K562 (cell line): ENCODE measurements around the gene PSMC1. TPM values are rescaled to one million over a fixed set of nuclear protein-coding genes. Genes with fewer than 3 reads are reported as not detected.

Experiments
- C11orf30 ChIP-seq: fragments of 450-650 bp; IDR thresholded peaks from 2 replicates; pipeline ENCODE4 v1.6.1; 2016; ENCODE audit warnings: low read depth, mild to moderate bottlenecking
- CBX8 ChIP-seq: fragments of 200-600 bp; sonication (generic); IDR thresholded peaks from 2 replicates; pipeline ENCODE4 v1.6.1; 2012; ENCODE audit warnings: borderline replicate concordance, mixed run types, low read depth, mild to moderate bottlenecking, moderate library complexity, mixed read lengths, low read length, control low read depth, inconsistent platforms; ENCODE audit not compliant: poor library complexity, severe bottlenecking; ENCODE audit errors: extremely low read depth
- ELK1 ChIP-seq: sonication (generic); formaldehyde crosslinking; IDR thresholded peaks from 2 replicates; pipeline ENCODE4 v1.8.1; 2022; ENCODE audit warnings: missing genetic modification reagents
- L3MBTL2 ChIP-seq: fragments of 450-650 bp; IDR thresholded peaks from 2 replicates; pipeline ENCODE4 v1.6.1; 2016; ENCODE audit warnings: mild to moderate bottlenecking, moderate library complexity
- OTX1 ChIP-seq: fragments of 450-650 bp; formaldehyde crosslinking; IDR thresholded peaks from 2 replicates; pipeline ENCODE4 v1.4.0; 2022; ENCODE audit warnings: mild to moderate bottlenecking
- POLR2B ChIP-seq: fragments of 450-650 bp; IDR thresholded peaks from 2 replicates; pipeline ENCODE4 v1.6.1; 2018; ENCODE audit warnings: low read depth; ENCODE audit not compliant: partially characterized antibody
- PRDM10 ChIP-seq: fragments of 450-650 bp; IDR thresholded peaks from 2 replicates; pipeline ENCODE4 v1.6.1; 2018; ENCODE audit not compliant: partially characterized antibody
- RBBP5 ChIP-seq: fragments of 200-600 bp; sonication (generic); IDR thresholded peaks from 2 replicates; pipeline ENCODE4 v1.6.1; 2012; ENCODE audit warnings: borderline replicate concordance, mild to moderate bottlenecking, low read length, control low read depth, inconsistent platforms; ENCODE audit not compliant: insufficient read depth, poor library complexity, severe bottlenecking
- RBM25 ChIP-seq: fragments of 200-400 bp; formaldehyde crosslinking; IDR thresholded peaks from 2 replicates; pipeline ENCODE4 v1.6.1; 2018; ENCODE audit warnings: low read length, low read depth, moderate library complexity; ENCODE audit not compliant: severe bottlenecking
- SMAD4 ChIP-seq: fragments of 250-450 bp; sonication (Bioruptor Pico); conservative IDR thresholded peaks from 2 replicates; pipeline ENCODE4 v1.8.0; 2021; ENCODE audit warnings: inconsistent platforms, mild to moderate bottlenecking, moderate library complexity
- SOX6 ChIP-seq: fragments of 450-650 bp; IDR thresholded peaks from 2 replicates; pipeline ENCODE4 v1.6.1; 2014; ENCODE audit warnings: mild to moderate bottlenecking
- SP2 ChIP-seq: IDR thresholded peaks from 2 replicates; pipeline ENCODE4 v1.6.1; 2011; ENCODE audit warnings: mild to moderate bottlenecking, low read depth, low read length, moderate library complexity; ENCODE audit not compliant: poor library complexity, severe bottlenecking; ENCODE audit errors: extremely low read depth
- TRIM24 ChIP-seq, 2 experiments: fragments of 450-650 bp; IDR thresholded peaks; 2 replicates each; pipeline ENCODE4 v1.6.1; 2016
- TRIM28 ChIP-seq: fragments of 450-650 bp; IDR thresholded peaks from 2 replicates; pipeline ENCODE4 v1.6.1; 2017
- TSC22D4 ChIP-seq: fragments of 450-650 bp; IDR thresholded peaks from 2 replicates; pipeline ENCODE4 v1.6.1; 2016; ENCODE audit warnings: missing genetic modification characterization, missing biosample characterization, control low read depth
- ZHX1 ChIP-seq: fragments of 150-350 bp; conservative IDR thresholded peaks from 2 replicates; pipeline ENCODE4 v1.6.1; 2014; ENCODE audit warnings: low read length
- ZKSCAN1 ChIP-seq: fragments of 150-350 bp; IDR thresholded peaks from 2 replicates; pipeline ENCODE4 v1.6.1; 2016; ENCODE audit warnings: low read depth, low read length
- ZSCAN32 ChIP-seq: fragments of 450-650 bp; formaldehyde crosslinking; IDR thresholded peaks from 2 replicates; pipeline ENCODE4 v1.4.0; 2020; ENCODE audit warnings: mild to moderate bottlenecking, moderate library complexity
- polyA plus RNA-seq, 8 experiments: library from polyadenylated mRNA; depleted of rRNA in 4 of 8; stranded (reverse) in 5 of 8; unstranded in 3 of 8; fragments of >200 nt; fragmentation: Nextera tagmentation in 2 of 8; fragmentation: Illumina TruSeq in 1 of 8; extraction: Ambion mirVana in 2 of 8; extraction: Trizol in 1 of 8; gene quantifications; 2 replicates each; pipeline versions ENCODE4 v1.2.1 to v1.2.3, GENCODE V29; 2011 to 2014; ENCODE audit warnings: inconsistent platforms in 1 of 8, missing spikeins in 1 of 8
- total RNA-seq, 7 experiments: library from RNA; depleted of rRNA in 6 of 7; stranded (reverse); fragments of >200 nt in 6 of 7; fragmentation: Illumina TruSeq in 2 of 7; extraction: Trizol in 2 of 7; gene quantifications; 2 replicates each; pipeline versions ENCODE4 v1.2.1 to v1.2.3, GENCODE V29; 2011 to 2021; ENCODE audit warnings: low replicate concordance in 1 of 7

The PSMC1 gene
- total and polyA plus RNA-seq, 9 of the 15 experiments (the other 6 are each of a cell fraction or from before 2014, with no cell fraction given), result 87.8 to 276 (median 165) TPM

GRCh38 chr14:90256354-90257131 is at the start of gene PSMC1 (continued):
- TF ChIP-seq ZHX1, result no peak
- TF ChIP-seq ZSCAN32 (CRISPR knock-in tag), result no peak
- no peak for TF ChIP-seq TSC22D4 (tag)
- TF ChIP-seq TRIM28, result peak; percentile 34; the same call in 1 of the 2 replicates
- TF ChIP-seq ELK1, result no peak
- TF ChIP-seq CBX8, result no peak
- TF ChIP-seq POLR2B, result peak; percentile 66
- peak; percentile 90 for TF ChIP-seq C11orf30
- peak in 1 of 2 experiments; percentile 75; a peak in 2 of 4 replicates for TF ChIP-seq TRIM24 (IDR thresholded peaks at IDR 0.05)
- TF ChIP-seq OTX1 (CRISPR knock-in tag), result no peak
- no peak for TF ChIP-seq SMAD4
- peak; percentile 51 for TF ChIP-seq L3MBTL2
- TF ChIP-seq PRDM10, result no peak
- 0 out of 2 replicates have a peak, but pooled peaks have one; percentile 9 for TF ChIP-seq SOX6
- TF ChIP-seq ZKSCAN1, result no peak
- no peak for TF ChIP-seq RBM25
- TF ChIP-seq SP2, result no peak
- peak; percentile 79 for TF ChIP-seq RBBP5
